ENCODE measurements around the gene RASL10B.

- TF ChIP-seq CTCF (IDR thresholded peaks at IDR 0.05; ENCODE audit: insufficient read depth, low read length) = no peak
- TF ChIP-seq SPI1 (IDR thresholded peaks at IDR 0.05; ENCODE audit: borderline replicate concordance, low read depth) = no peak
- no peak for TF ChIP-seq POLR2AphosphoS5 (IDR thresholded peaks at IDR 0.05; ENCODE audit: low read depth)
- no peak for TF ChIP-seq GABPA (IDR thresholded peaks at IDR 0.05; ENCODE audit: low read depth)
These were observed 4.8 kb downstream of the RASL10B start for GRCh38 chr17:35736236-35736635.

Measured in HL-60 (cell line).